ENCODE measurements around the gene GPS1.

Gene GPS1

DNA sequence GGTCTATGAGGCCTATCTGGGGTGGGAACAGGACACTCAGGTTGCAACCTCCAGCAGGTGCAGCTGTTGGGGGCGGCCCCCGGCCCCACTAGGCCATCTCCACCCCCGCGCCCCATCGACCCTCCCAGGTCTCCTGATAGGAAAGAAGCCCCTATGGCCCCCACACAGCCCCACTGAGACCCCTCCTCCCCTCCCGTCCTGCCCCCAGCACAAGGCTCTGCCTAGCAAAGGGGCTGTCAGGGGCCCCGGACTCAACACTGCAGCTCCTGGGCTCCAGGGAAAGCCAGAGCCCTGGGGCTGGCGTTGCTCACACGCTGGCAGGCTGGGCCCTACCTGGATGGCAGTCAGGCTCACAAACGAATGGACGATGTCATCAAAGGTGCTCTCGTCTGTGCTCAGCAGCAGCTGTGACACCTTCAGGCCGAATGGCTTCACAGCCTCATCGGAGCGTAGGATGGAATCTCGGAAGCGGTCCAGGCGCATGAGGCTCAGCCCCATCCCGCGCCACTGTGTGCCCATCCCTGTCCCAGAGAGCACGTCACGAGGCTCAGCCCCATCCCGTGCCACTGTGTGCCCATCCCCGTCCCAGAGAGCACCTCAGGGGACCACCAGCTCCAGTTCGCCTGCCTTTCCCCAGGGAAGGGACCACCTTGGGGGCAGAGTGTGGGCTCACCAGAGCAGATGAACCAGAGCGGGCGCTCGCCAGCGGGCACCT is 39.0 kb downstream of the GPS1 start:
- TF ChIP-seq, protein P1, sequence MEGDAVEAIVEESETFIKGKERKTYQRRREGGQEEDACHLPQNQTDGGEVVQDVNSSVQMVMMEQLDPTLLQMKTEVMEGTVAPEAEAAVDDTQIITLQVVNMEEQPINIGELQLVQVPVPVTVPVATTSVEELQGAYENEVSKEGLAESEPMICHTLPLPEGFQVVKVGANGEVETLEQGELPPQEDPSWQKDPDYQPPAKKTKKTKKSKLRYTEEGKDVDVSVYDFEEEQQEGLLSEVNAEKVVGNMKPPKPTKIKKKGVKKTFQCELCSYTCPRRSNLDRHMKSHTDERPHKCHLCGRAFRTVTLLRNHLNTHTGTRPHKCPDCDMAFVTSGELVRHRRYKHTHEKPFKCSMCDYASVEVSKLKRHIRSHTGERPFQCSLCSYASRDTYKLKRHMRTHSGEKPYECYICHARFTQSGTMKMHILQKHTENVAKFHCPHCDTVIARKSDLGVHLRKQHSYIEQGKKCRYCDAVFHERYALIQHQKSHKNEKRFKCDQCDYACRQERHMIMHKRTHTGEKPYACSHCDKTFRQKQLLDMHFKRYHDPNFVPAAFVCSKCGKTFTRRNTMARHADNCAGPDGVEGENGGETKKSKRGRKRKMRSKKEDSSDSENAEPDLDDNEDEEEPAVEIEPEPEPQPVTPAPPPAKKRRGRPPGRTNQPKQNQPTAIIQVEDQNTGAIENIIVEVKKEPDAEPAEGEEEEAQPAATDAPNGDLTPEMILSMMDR (IDR thresholded peaks at IDR 0.05; ENCODE audit: low read depth, low read length) = no peak
- TF ChIP-seq MAX (IDR thresholded peaks at IDR 0.05; ENCODE audit: low read depth, low read length) (no peak), MYC (IDR thresholded peaks at IDR 0.05; ENCODE audit: low read depth, low read length) (no peak), POLR2A (IDR thresholded peaks at IDR 0.05; ENCODE audit: extremely low read depth, insufficient read length) (no peak)
- no peak overlapping the region for H3K4me3 ChIP-seq (ENCODE audit: low read depth, low read length)
- DNase-seq (ENCODE audit: low read depth) = peak; percentile 8

DNA sequence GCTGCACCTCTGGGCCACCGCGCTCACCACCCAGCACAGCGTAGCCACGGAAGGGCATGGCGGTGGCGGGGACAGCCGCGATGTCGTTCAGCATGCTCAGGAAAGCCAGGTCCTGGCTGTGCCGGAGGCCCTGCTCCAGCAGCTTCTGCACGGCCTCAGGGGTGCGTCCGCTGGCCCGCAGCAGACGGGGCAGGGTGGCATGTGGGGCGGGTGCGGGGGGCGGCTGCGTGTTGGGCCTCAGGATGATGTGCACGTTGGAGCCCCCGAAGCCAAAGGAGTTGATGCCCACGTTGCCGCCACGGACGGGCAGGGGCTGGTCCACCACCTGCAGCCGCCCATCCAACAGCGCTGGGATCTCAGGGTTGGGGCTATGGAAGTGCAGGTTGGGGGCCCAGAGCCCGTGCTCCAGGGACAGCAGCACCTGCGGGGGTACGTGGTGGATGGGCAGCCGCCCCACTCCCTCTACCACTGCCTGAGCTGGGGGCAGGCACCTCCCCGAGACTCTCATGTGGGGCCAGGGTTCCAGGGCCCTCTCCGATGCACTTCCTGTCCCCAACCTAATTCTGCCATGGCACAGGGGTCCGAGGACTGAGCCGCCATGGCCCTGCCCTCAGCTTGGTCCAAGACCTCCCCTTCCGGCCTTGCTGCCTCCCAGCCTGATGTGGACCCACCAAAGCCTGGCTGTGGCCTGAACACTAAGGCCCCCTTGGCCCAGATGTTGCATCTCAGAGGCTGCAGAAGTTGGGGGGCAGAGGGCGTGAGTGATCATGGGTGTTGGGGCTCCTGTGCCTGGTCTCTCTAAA is 39.8 kb downstream of the GPS1 start:
- H3K4me3 ChIP-seq (ENCODE audit: low read depth, low read length) = no peak overlapping the region
- no peak for TF ChIP-seq MAX (IDR thresholded peaks at IDR 0.05; ENCODE audit: low read depth, low read length)
- TF ChIP-seq MYC (IDR thresholded peaks at IDR 0.05; ENCODE audit: low read depth, low read length) = no peak
- no peak for TF ChIP-seq POLR2A (IDR thresholded peaks at IDR 0.05; ENCODE audit: extremely low read depth, insufficient read length)
- TF ChIP-seq, protein P1 (IDR thresholded peaks at IDR 0.05; ENCODE audit: low read depth, low read length) = no peak

GRCh38 chr17:82092094-82092586 is 40.4 kb downstream of the GPS1 start:
- DNase-seq (ENCODE audit: low read depth) = no peak
- TF ChIP-seq, protein P1 (IDR thresholded peaks at IDR 0.05; ENCODE audit: low read depth, low read length) = no peak
- TF ChIP-seq POLR2A (IDR thresholded peaks at IDR 0.05; ENCODE audit: extremely low read depth, insufficient read length) (no peak), MAX (IDR thresholded peaks at IDR 0.05; ENCODE audit: low read depth, low read length) (no peak), MYC (IDR thresholded peaks at IDR 0.05; ENCODE audit: low read depth, low read length) (no peak)
- H3K4me3 ChIP-seq (ENCODE audit: low read depth, low read length) = no peak overlapping the region

More for the DNA sequence above, 39.8 kb downstream of the GPS1 start:
- DNase-seq (ENCODE audit: low read depth) = no peak

DNA sequence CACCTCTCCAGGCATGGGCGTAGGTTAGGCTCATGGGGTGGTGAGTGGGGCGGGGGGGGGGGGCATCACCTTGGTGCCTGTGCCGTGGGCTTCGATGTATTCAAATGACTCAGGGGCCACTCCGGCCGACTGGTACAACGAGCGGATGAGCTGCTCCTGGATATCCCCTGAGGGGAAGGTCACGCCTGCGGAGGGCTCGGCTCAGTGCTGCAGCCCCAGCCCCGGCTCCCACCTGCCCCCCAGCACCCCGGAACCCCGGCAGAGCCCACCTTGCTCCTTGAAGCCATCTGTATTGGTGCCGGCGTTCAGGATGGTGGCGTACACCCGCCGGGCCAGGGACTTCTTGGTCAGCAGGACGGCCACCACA is 40.9 kb downstream of the GPS1 start:
- DNase-seq (ENCODE audit: low read depth) = no peak
- TF ChIP-seq MYC (IDR thresholded peaks at IDR 0.05; ENCODE audit: low read depth, low read length) (no peak), POLR2A (IDR thresholded peaks at IDR 0.05; ENCODE audit: extremely low read depth, insufficient read length) (no peak), MAX (IDR thresholded peaks at IDR 0.05; ENCODE audit: low read depth, low read length) (no peak)
- TF ChIP-seq, protein P1 (IDR thresholded peaks at IDR 0.05; ENCODE audit: low read depth, low read length) = no peak
- no peak overlapping the region for H3K4me3 ChIP-seq (ENCODE audit: low read depth, low read length)

DNA sequence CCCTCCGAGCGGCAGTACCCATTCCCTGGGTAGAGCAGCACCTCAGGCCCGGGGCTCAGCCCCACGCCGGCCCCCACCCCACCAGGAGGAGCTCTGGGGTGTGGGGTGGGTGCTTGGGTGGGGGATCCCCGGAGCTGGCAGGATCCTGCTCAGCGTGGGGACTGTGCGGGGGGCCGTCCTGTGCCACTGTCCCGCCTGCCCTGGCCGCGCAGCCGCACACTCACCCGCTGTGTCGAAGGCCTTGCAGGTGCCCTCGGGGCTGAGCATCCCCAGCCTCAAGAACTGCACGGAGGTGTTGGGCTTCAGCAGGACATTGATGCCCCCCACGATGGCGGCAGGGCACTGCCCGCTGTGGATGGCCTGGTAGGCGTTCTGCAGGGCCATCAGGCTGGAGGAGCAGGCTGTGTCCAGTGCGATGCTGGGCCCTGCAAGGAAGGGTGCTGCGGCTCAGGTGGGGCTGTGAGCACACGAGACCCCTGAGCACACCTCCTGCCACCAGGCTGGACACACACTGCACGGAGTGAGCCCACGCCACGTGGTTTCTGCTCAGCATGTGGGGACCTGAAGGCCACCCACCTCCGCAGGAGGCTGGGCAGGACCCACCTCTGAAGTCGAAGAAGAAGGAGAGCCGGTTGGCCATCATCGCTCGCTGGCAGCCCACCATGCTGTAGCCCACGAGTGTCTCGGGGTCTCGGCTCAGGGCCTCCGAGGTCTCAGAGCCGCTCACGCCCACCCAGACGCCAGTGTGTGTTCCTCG is 41.5 kb downstream of the GPS1 start:
- TF ChIP-seq POLR2A (IDR thresholded peaks at IDR 0.05; ENCODE audit: extremely low read depth, insufficient read length) (no peak), MYC (IDR thresholded peaks at IDR 0.05; ENCODE audit: low read depth, low read length) (no peak), MAX (IDR thresholded peaks at IDR 0.05; ENCODE audit: low read depth, low read length) (no peak)
- TF ChIP-seq, protein P1 (IDR thresholded peaks at IDR 0.05; ENCODE audit: low read depth, low read length) = no peak
- H3K4me3 ChIP-seq (ENCODE audit: low read depth, low read length) = no peak overlapping the region
- DNase-seq (ENCODE audit: low read depth) = peak; percentile 10
